Epithelial cell of proximal tubule (primary cell): ENCODE data around the gene ZP1. TPM values are rescaled to one million over a fixed set of nuclear protein-coding genes. Genes with fewer than 3 reads are reported as not detected.

Experiments used
- DNase-seq: peaks from one replicate; pipeline ENCODE4 v3.0.0-alpha.2; 2011; ENCODE audit warnings: low read depth
- H3K4me3 ChIP-seq: 2 replicates; pipeline ENCODE4 v1.5.1; 2011; ENCODE audit warnings: low read depth, mild to moderate bottlenecking, low read length
- CTCF ChIP-seq: conservative IDR thresholded peaks from 2 replicates; pipeline ENCODE4 v1.5.1; 2012; ENCODE audit warnings: low read depth, mild to moderate bottlenecking, low read length
- total RNA-seq: library from RNA; depleted of rRNA; stranded (reverse); fragments of >200 nt; gene quantifications from 2 replicates; pipeline ENCODE4 v1.2.3, GENCODE V29; 2015

ZP1 gene
- total RNA-seq, 1 donor from 2014 or later = not detected

GRCh38 chr11:60870276-60870675 is 2.9 kb downstream of the ZP1 start:
- no peak for TF ChIP-seq CTCF

GRCh38 chr11:60870733-60871377 is 3.5 kb downstream of the ZP1 start:
- H3K4me3 ChIP-seq = no peak overlapping the region
- no peak for DNase-seq
- TF ChIP-seq CTCF = no peak

More at GRCh38 chr11:60870276-60870675, 2.9 kb downstream of the ZP1 start:
- H3K4me3 ChIP-seq = no peak overlapping the region
- DNase-seq = no peak

- DNase-seq = no peak
- H3K4me3 ChIP-seq = no peak overlapping the region
- peak; percentile 11 for TF ChIP-seq CTCF
Measured at GRCh38 chr11:60871378-60872061, 4.2 kb downstream of the ZP1 start.

- H3K4me3 ChIP-seq = no peak overlapping the region
- no peak for TF ChIP-seq CTCF
- DNase-seq = no peak
Measured at GRCh38 chr11:60872124-60872960, 5.0 kb downstream of the ZP1 start.

GRCh38 chr11:60872961-60873524 is 5.7 kb downstream of the ZP1 start:
- peak; percentile 27 for DNase-seq
- TF ChIP-seq CTCF = no peak
- H3K4me3 ChIP-seq = no peak overlapping the region

GRCh38 chr11:60873533-60873932 is 6.2 kb downstream of the ZP1 start:
- TF ChIP-seq CTCF = no peak
- DNase-seq = no peak
- no peak overlapping the region for H3K4me3 ChIP-seq
